ENCODE data around the gene SERPINF2. TPM values are rescaled to one million over a fixed set of nuclear protein-coding genes. Genes with fewer than 3 reads are reported as not detected.

SERPINF2 gene
- total RNA-seq, 1 donor from 2014 or later: 0.82 TPM

GRCh38 chr17:1773696-1774181 lies 31.1 kb downstream of the SERPINF2 start:
- ChIA-PET CTCF (interaction anchor here (1.1 to 5.2 kb wide), 3 partner anchors 10 to 57 kb away, joined by 4 to 35 read pairs (median 5); no protein-coding TSS in a partner anchor), POLR2A (interaction anchor here (1.0 to 6.9 kb wide), 7 partner anchors 9 to 90 kb away, joined by 3 to 67 read pairs (median 21); partner anchors contain the start of gene SERPINF1)
- TF ChIP-seq CTCF (IDR thresholded peaks at IDR 0.05): no peak
- no peak for ATAC-seq (ENCODE audit: low read depth)
- Mint-ChIP-seq H3K36me3 (ENCODE audit: low read depth) (peaks cover 26% of the 10 kb centered on the region), H3K9me3 (no peaks in the 10 kb centered on the region), H3K27me3 (no peaks in the 10 kb centered on the region), H3K4me1 (peaks cover 41% of the 10 kb centered on the region), H3K27ac (peak overlapping the region; percentile 88), H3K4me3 (no peak overlapping the region)
- intact Hi-C loops (cut with micrococcal nuclease): no loop called here
- no peak for DNase-seq

- Mint-ChIP-seq H3K36me3 (ENCODE audit: low read depth) (peaks cover 30% of the 10 kb centered on the region), H3K27me3 (no peaks in the 10 kb centered on the region), H3K9me3 (no peaks in the 10 kb centered on the region), H3K27ac (peak overlapping the region; percentile 88), H3K4me1 (peaks cover 36% of the 10 kb centered on the region), H3K4me3 (no peak overlapping the region)
- no peak for TF ChIP-seq CTCF (IDR thresholded peaks at IDR 0.05)
- DNase-seq (no peak), ATAC-seq (ENCODE audit: low read depth) (no peak)
- ChIA-PET POLR2A (interaction anchor here (0.6 to 6.9 kb wide), 7 partner anchors 8 to 117 kb away, joined by 3 to 67 read pairs (median 21); partner anchors contain the start of gene SERPINF1), CTCF (interaction anchor here (5.2 kb wide), 1 partner anchor 9 kb away, joined by 35 read pairs; no protein-coding TSS in a partner anchor)
- intact Hi-C loops (cut with micrococcal nuclease): no loop called here
Observed at GRCh38 chr17:1774390-1775176, 31.9 kb downstream of the SERPINF2 start.

GRCh38 chr17:1776328-1776727 lies 33.7 kb downstream of the SERPINF2 start:
- Mint-ChIP-seq H3K4me3 (no peak overlapping the region), H3K9me3 (no peaks in the 10 kb centered on the region), H3K4me1 (peaks cover 21% of the 10 kb centered on the region), H3K27me3 (no peaks in the 10 kb centered on the region), H3K36me3 (ENCODE audit: low read depth) (peaks cover 38% of the 10 kb centered on the region), H3K27ac (no peak overlapping the region)
- DNase-seq (no peak), ATAC-seq (ENCODE audit: low read depth) (no peak)
- CTCF ChIA-PET: interaction anchor here (1.4 kb wide), 1 partner anchor 55 kb away, joined by 4 read pairs; no protein-coding TSS in a partner anchor
- TF ChIP-seq CTCF (IDR thresholded peaks at IDR 0.05): no peak
- intact Hi-C loops (cut with micrococcal nuclease): no loop called here
- POLR2A ChIA-PET: no interaction called here

GRCh38 chr17:1776857-1777256 lies 34.2 kb downstream of the SERPINF2 start:
- DNase-seq (no peak), ATAC-seq (ENCODE audit: low read depth) (no peak)
- H3K36me3 Mint-ChIP-seq (ENCODE audit: low read depth): peaks cover 42% of the 10 kb centered on the region
- no peaks in the 10 kb centered on the region for H3K27me3 Mint-ChIP-seq
- ChIA-PET POLR2A (no interaction called here), CTCF (interaction anchor here (1.4 kb wide), 1 partner anchor 56 kb away, joined by 4 read pairs; no protein-coding TSS in a partner anchor)
- intact Hi-C loops (cut with micrococcal nuclease): no loop called here
- TF ChIP-seq CTCF (IDR thresholded peaks at IDR 0.05): no peak
- peaks cover 21% of the 10 kb centered on the region for H3K4me1 Mint-ChIP-seq
- no peak overlapping the region for H3K4me3 Mint-ChIP-seq
- no peaks in the 10 kb centered on the region for H3K9me3 Mint-ChIP-seq
- no peak overlapping the region for H3K27ac Mint-ChIP-seq

- Mint-ChIP-seq H3K4me3 (no peak overlapping the region), H3K4me1 (peaks cover 33% of the 10 kb centered on the region), H3K9me3 (no peaks in the 10 kb centered on the region), H3K27ac (no peak overlapping the region), H3K36me3 (ENCODE audit: low read depth) (peaks cover 60% of the 10 kb centered on the region), H3K27me3 (no peaks in the 10 kb centered on the region)
- CTCF ChIA-PET: no interaction called here
- intact Hi-C loops (cut with micrococcal nuclease): no loop called here
- POLR2A ChIA-PET: no interaction called here
- DNase-seq (no peak), ATAC-seq (ENCODE audit: low read depth) (no peak)
- no peak for TF ChIP-seq CTCF (IDR thresholded peaks at IDR 0.05)
Observed at GRCh38 chr17:1779571-1780131, 37.0 kb downstream of the SERPINF2 start.
